Measurements from ENCODE around the gene FYB1. TPM values are rescaled to one million over a fixed set of nuclear protein-coding genes. Genes with fewer than 3 reads are reported as not detected.

Gene FYB1
- total RNA-seq, 1 experiment from 2014 or later: 0.12 TPM

- DNase-seq (ENCODE audit: unreplicated experiment): no peak
- no peak overlapping the region for H3K4me3 Mint-ChIP-seq (ENCODE audit: unreplicated experiment)
- peaks cover 11% of the 10 kb centered on the region for H3K4me1 Mint-ChIP-seq (ENCODE audit: insufficient read depth, unreplicated experiment)
- no peaks in the 10 kb centered on the region for H3K27me3 Mint-ChIP-seq (ENCODE audit: insufficient read depth, unreplicated experiment)
- no peak overlapping the region for H3K27ac Mint-ChIP-seq (ENCODE audit: low read depth, unreplicated experiment)
- ChIA-PET CTCF (interaction anchor here (1.1 to 1.3 kb wide), 3 partner anchors 22 to 389 kb away, joined by 3 to 4 read pairs (median 4); no protein-coding TSS in a partner anchor), POLR2A (no interaction called here)
- intact Hi-C loops (cut with micrococcal nuclease): no loop called here
- TF ChIP-seq CTCF (IDR thresholded peaks at IDR 0.05; ENCODE audit: unreplicated experiment): no peak
- no peaks in the 10 kb centered on the region for H3K36me3 Mint-ChIP-seq (ENCODE audit: insufficient read depth, unreplicated experiment)
- no peaks in the 10 kb centered on the region for H3K9me3 Mint-ChIP-seq (ENCODE audit: unreplicated experiment)
- no TSS peak for BruUV-seq (replicated peaks)
Observed at GRCh38 chr5:39158786-39159185, 60.6 kb downstream of the FYB1 start.

- BruUV-seq (replicated peaks): no TSS peak
- Mint-ChIP-seq H3K9me3 (ENCODE audit: unreplicated experiment) (no peaks in the 10 kb centered on the region), H3K36me3 (ENCODE audit: insufficient read depth, unreplicated experiment) (no peaks in the 10 kb centered on the region), H3K4me1 (ENCODE audit: insufficient read depth, unreplicated experiment) (peaks cover 11% of the 10 kb centered on the region), H3K27ac (ENCODE audit: low read depth, unreplicated experiment) (peak overlapping the region; percentile 62), H3K4me3 (ENCODE audit: unreplicated experiment) (peak overlapping the region; percentile 32), H3K27me3 (ENCODE audit: insufficient read depth, unreplicated experiment) (no peaks in the 10 kb centered on the region)
- ChIA-PET POLR2A (interaction anchor here (1.0 to 1.5 kb wide), 3 partner anchors 55 to 61 kb away, joined by 3 to 5 read pairs (median 4); partner anchors contain the start of gene FYB1), CTCF (interaction anchor here (1.1 kb wide), 1 partner anchor 126 kb away, joined by 4 read pairs; no protein-coding TSS in a partner anchor)
- TF ChIP-seq CTCF (IDR thresholded peaks at IDR 0.05; ENCODE audit: unreplicated experiment): no peak
- peak; percentile 66 for DNase-seq (ENCODE audit: unreplicated experiment)
- intact Hi-C loops (cut with micrococcal nuclease): no loop called here
Observed at GRCh38 chr5:39158127-39158593, 61.2 kb downstream of the FYB1 start.

- Mint-ChIP-seq H3K27ac (ENCODE audit: low read depth, unreplicated experiment) (peak overlapping the region; percentile 62), H3K4me3 (ENCODE audit: unreplicated experiment) (no peak overlapping the region), H3K9me3 (ENCODE audit: unreplicated experiment) (no peaks in the 10 kb centered on the region), H3K4me1 (ENCODE audit: insufficient read depth, unreplicated experiment) (peaks cover 11% of the 10 kb centered on the region), H3K36me3 (ENCODE audit: insufficient read depth, unreplicated experiment) (no peaks in the 10 kb centered on the region), H3K27me3 (ENCODE audit: insufficient read depth, unreplicated experiment) (no peaks in the 10 kb centered on the region)
- POLR2A ChIA-PET: interaction anchor here (0.8 to 1.6 kb wide), 5 partner anchors 11 to 82 kb away, joined by 3 to 5 read pairs (median 4); partner anchors contain the start of gene FYB1
- intact Hi-C loops (cut with micrococcal nuclease): no loop called here
- TF ChIP-seq CTCF (IDR thresholded peaks at IDR 0.05; ENCODE audit: unreplicated experiment): no peak
- no TSS peak for BruUV-seq (replicated peaks)
- CTCF ChIA-PET: interaction anchor here (1.0 kb wide), 1 partner anchor 126 kb away, joined by 3 read pairs; no protein-coding TSS in a partner anchor
- no peak for DNase-seq (ENCODE audit: unreplicated experiment)
Observed at GRCh38 chr5:39157701-39158100, 61.7 kb downstream of the FYB1 start.

- CTCF ChIA-PET: interaction anchor here (1.1 kb wide), 1 partner anchor 127 kb away, joined by 3 read pairs; no protein-coding TSS in a partner anchor
- H3K27me3 Mint-ChIP-seq (ENCODE audit: insufficient read depth, unreplicated experiment): no peaks in the 10 kb centered on the region
- DNase-seq (ENCODE audit: unreplicated experiment): no peak
- peaks cover 11% of the 10 kb centered on the region for H3K4me1 Mint-ChIP-seq (ENCODE audit: insufficient read depth, unreplicated experiment)
- H3K36me3 Mint-ChIP-seq (ENCODE audit: insufficient read depth, unreplicated experiment): no peaks in the 10 kb centered on the region
- TF ChIP-seq CTCF (IDR thresholded peaks at IDR 0.05; ENCODE audit: unreplicated experiment): no peak
- BruUV-seq (replicated peaks): no TSS peak
- no peaks in the 10 kb centered on the region for H3K9me3 Mint-ChIP-seq (ENCODE audit: unreplicated experiment)
- POLR2A ChIA-PET: interaction anchor here (0.5 to 1.6 kb wide), 2 partner anchors 80 to 83 kb away, joined by 3 to 5 read pairs; no protein-coding TSS in a partner anchor
- H3K4me3 Mint-ChIP-seq (ENCODE audit: unreplicated experiment): no peak overlapping the region
- intact Hi-C loops (cut with micrococcal nuclease): no loop called here
- H3K27ac Mint-ChIP-seq (ENCODE audit: low read depth, unreplicated experiment): no peak overlapping the region
Observed at GRCh38 chr5:39156082-39156481, 63.3 kb downstream of the FYB1 start.

Data from MCF 10A (cell line).